BJ (cell line): Measurements from ENCODE around the gene ACR. TPM values are rescaled to one million over a fixed set of nuclear protein-coding genes. Genes with fewer than 3 reads are reported as not detected.

Experiments
- CTCF ChIA-PET: fragments of 350-600 bp; formaldehyde crosslinking; extraction: SDS; loops from one replicate; lab custom pipeline; 2021; ENCODE audit warnings: antibody characterized with exemption, inconsistent platforms; lab: Yijun Ruan, JAX
- POLR2A ChIA-PET: fragments of 300-600 bp; sonication (Branson Sonifier 250); formaldehyde crosslinking; extraction: SDS; loops from one replicate; lab custom pipeline; 2021; ENCODE audit warnings: antibody characterized with exemption; lab: Charles Lee
- DNase-seq: peaks from one replicate; pipeline ENCODE4 v3.0.0-alpha.2; 2011; ENCODE audit warnings: low read depth
- H3K27me3 ChIP-seq: 2 replicates; pipeline ENCODE4 v1.6.0; 2011; ENCODE audit warnings: low read length; ENCODE audit not compliant: control insufficient read depth, insufficient read depth
- H3K36me3 ChIP-seq: 2 replicates; pipeline ENCODE4 v1.5.1; 2011; ENCODE audit warnings: low read length; ENCODE audit not compliant: control insufficient read depth, insufficient read depth
- H3K4me3 ChIP-seq: 2 replicates; pipeline ENCODE4 v1.5.1; 2011; ENCODE audit warnings: low read depth, mild to moderate bottlenecking, control low read depth, low read length
- polyA plus RNA-seq: library from polyadenylated mRNA; depleted of rRNA; stranded (reverse); fragments of >200 nt; gene quantifications from 2 replicates; pipeline ENCODE4 v1.2.3, GENCODE V29; 2011
- TF ChIP-seq, protein P1 (sequence below): IDR thresholded peaks from 2 replicates; pipeline ENCODE4 v1.5.1; 2011; ENCODE audit warnings: low read depth, mild to moderate bottlenecking, control low read depth, inconsistent platforms, low read length, moderate library complexity; ENCODE audit not compliant: insufficient read depth

ACR gene
- polyA plus RNA-seq, 1 experiment, result 0.12 TPM

DNA sequence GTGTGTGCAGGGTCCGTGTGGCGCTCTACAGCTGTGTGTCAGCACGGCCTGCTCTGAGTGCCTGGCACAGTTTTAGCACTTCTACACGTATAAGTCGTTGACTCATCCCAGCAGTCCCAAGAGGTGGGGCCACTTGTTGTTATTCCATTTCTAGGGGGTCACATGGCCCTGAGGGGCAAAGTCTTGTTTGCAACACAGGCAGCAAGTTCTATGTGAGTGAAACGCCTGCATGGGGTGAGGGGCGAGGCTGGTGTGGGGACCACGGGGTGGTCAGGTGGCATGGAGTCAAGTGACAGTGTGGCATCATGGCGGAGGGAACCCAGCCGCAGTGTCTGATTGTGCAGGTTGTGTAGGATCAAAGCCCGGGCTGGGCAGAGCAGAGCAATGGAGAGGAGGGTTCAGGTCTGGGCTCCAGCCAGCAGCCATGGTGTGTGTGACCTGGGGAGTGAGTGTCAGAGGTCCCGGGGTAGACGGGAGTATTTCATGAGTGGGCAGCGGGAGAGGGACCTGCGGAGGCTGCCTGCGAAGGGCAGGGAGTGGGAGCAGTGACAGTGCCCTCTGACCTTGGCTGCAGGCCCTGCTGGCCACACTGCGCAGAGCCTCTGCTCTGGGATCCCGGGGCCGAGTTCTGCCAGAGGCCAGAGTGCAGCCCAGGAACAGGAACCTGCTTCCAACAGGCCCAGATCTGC is 37.5 kb upstream of the ACR start:
- TF ChIP-seq, protein P1, sequence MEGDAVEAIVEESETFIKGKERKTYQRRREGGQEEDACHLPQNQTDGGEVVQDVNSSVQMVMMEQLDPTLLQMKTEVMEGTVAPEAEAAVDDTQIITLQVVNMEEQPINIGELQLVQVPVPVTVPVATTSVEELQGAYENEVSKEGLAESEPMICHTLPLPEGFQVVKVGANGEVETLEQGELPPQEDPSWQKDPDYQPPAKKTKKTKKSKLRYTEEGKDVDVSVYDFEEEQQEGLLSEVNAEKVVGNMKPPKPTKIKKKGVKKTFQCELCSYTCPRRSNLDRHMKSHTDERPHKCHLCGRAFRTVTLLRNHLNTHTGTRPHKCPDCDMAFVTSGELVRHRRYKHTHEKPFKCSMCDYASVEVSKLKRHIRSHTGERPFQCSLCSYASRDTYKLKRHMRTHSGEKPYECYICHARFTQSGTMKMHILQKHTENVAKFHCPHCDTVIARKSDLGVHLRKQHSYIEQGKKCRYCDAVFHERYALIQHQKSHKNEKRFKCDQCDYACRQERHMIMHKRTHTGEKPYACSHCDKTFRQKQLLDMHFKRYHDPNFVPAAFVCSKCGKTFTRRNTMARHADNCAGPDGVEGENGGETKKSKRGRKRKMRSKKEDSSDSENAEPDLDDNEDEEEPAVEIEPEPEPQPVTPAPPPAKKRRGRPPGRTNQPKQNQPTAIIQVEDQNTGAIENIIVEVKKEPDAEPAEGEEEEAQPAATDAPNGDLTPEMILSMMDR, result no peak
- no peak overlapping the region for H3K4me3 ChIP-seq
- peaks cover 2% of the 10 kb centered on the region; the same call in 1 of the 2 replicates for H3K27me3 ChIP-seq
- DNase-seq, result no peak
- ChIA-PET CTCF (interaction anchor here (1.0 kb wide), 1 partner anchor 11 kb away, joined by 3 read pairs; no protein-coding TSS in a partner anchor), POLR2A (no interaction called here)
- H3K36me3 ChIP-seq, result no peaks in the 10 kb centered on the region

DNA sequence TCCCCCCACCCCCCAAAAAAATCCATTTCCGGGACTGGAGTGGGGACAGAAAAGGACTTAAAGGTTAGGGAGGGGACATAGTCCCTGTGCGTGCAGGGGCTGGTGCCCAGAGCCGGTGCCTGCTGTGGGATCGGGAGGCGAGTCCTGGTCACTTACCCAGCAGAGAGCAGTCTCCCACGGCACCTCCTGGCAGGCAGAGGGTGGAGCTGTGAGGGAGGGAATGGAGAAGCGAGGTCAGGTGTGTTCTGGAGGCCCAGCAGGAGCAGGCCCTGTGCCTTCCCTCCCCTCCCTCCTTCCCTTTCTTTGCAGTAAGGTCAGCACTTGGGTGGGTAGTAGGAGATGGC is 37.0 kb upstream of the ACR start:
- CTCF ChIA-PET, result no interaction called here
- no peak for DNase-seq
- peaks cover 2% of the 10 kb centered on the region; the same call in 1 of the 2 replicates for H3K27me3 ChIP-seq
- H3K36me3 ChIP-seq, result no peaks in the 10 kb centered on the region
- POLR2A ChIA-PET, result no interaction called here
- H3K4me3 ChIP-seq, result no peak overlapping the region
- TF ChIP-seq, protein P1, result no peak

DNA sequence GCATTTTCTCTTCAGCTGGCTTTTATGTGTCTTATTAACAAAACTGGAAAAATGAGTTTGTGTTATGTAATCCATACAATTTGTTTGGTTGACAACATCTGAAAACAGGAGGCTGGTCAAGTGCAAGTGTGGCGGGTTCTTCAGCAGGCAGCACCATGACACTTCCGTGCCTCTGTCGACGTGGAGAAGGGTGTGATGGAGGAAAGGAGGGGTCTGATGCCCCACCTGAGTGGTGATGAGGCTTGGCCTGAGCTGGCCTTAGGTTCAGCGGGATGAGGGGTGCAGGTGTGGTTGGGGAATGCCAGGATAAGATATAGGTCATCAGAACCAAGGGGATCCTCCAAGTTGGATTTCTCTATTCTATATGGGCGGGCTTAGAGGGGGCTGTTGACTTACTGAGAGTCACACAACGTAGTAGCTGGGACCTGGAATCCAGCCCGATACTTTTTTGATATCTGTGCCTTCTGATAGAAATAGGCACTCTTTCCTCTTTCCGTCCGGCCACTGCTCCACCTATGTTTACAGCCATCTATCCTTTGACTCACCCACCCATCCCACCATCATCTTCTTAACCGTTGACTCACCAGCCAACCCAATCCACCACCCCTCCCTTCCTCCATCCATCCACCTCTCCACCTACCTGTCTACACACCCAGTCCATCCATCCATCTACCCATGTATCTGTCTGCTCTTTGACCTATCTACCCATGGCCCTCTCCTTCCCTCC is 36.4 kb upstream of the ACR start:
- no peaks in the 10 kb centered on the region for H3K36me3 ChIP-seq
- POLR2A ChIA-PET, result no interaction called here
- CTCF ChIA-PET, result no interaction called here
- TF ChIP-seq, protein P1, result no peak
- DNase-seq, result no peak
- H3K4me3 ChIP-seq, result no peak overlapping the region
- no peaks in the 10 kb centered on the region; the same call in 1 of the 2 replicates for H3K27me3 ChIP-seq

DNA sequence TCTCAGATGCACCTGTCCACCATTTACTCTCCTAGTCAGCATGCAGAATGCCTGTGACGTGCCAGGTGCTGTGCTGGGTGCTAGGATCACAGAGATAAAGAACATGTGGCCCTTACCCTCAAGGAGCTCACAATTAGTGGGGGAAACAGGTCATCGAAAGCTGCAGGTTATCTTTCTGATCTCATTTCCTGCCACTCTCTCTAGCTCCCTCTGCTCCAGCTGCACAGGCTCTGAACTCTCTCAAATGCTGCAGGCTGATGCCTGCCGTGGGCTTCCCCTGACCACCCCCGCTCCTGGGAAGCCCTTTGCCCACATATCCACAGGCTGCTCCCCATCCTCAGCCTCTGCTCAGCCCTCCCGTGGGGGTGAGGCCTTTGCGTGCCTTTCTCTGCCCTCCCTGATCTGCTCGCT is 35.7 kb upstream of the ACR start:
- no peak for DNase-seq
- ChIA-PET CTCF (interaction anchor here (1.5 kb wide), 1 partner anchor 8 kb away, joined by 5 read pairs; no protein-coding TSS in a partner anchor), POLR2A (no interaction called here)
- Histone ChIP-seq H3K36me3 (no peaks in the 10 kb centered on the region), H3K27me3 (no peaks in the 10 kb centered on the region), H3K4me3 (no peak overlapping the region)
- TF ChIP-seq, protein P1, result no peak
